ENCODE measurements around the gene IL31RA.

Gene IL31RA

GRCh38 chr5:55848783-55849182 is 2.4 kb upstream of the IL31RA start:
- Histone ChIP-seq H3K9me3 (replicated peaks; ENCODE audit: insufficient read depth, low read length) (no peaks in the 10 kb centered on the region), H3K9ac (ENCODE audit: low read length) (no peak overlapping the region), H3K4me3 (ENCODE audit: low read length) (no peak overlapping the region), H3K27ac (ENCODE audit: low read length) (no peak overlapping the region), H4K20me1 (ENCODE audit: insufficient read depth, low read length) (no peaks in the 10 kb centered on the region), H3F3A (ENCODE audit: insufficient read depth, low read length) (no peaks in the 10 kb centered on the region), H3K79me2 (ENCODE audit: low read length) (no peaks in the 10 kb centered on the region), H3K9me2 (replicated peaks; ENCODE audit: insufficient read depth, low read length) (no peaks in the 10 kb centered on the region), H3K4me2 (ENCODE audit: low read depth, low read length) (no peak overlapping the region), H3K4me1 (ENCODE audit: low read length) (no peaks in the 10 kb centered on the region), H3K36me3 (replicated peaks; ENCODE audit: insufficient read depth, low read length) (no peaks in the 10 kb centered on the region), H3K27me3 (replicated peaks; ENCODE audit: insufficient read depth, low read length) (no peaks in the 10 kb centered on the region), H2AFZ (ENCODE audit: low read length) (no peak overlapping the region)
- TF ChIP-seq EZH2 (optimal IDR thresholded peaks at IDR 0.05; ENCODE audit: low read depth, low read length) (no peak), EZH2phosphoT487 (IDR thresholded peaks at IDR 0.05; ENCODE audit: low read length) (no peak), CTCF (IDR thresholded peaks at IDR 0.05; ENCODE audit: low read length) (no peak)
- no peak for DNase-seq

DNA sequence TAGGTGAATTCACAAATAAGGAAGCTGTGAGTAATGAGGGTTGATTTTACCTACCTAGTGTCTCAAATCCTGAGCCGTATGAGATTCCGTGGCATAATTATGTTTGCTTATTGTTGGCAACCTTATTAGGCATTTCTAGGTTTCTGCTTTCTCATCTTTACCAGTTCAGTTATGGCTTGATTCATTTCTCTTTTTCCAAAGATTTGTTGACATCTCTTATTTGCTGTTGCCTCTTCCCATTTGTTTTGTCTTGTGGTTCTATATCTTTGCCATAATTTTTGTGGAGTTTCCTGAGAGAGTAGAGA is 470 bp downstream of the IL31RA start:
- Histone ChIP-seq H4K20me1 (ENCODE audit: insufficient read depth, low read length) (no peaks in the 10 kb centered on the region), H3K9me2 (replicated peaks; ENCODE audit: insufficient read depth, low read length) (no peaks in the 10 kb centered on the region), H3K4me1 (ENCODE audit: low read length) (no peaks in the 10 kb centered on the region), H3K9ac (ENCODE audit: low read length) (no peak overlapping the region), H3K9me3 (replicated peaks; ENCODE audit: insufficient read depth, low read length) (no peaks in the 10 kb centered on the region), H3F3A (ENCODE audit: insufficient read depth, low read length) (no peaks in the 10 kb centered on the region), H3K36me3 (replicated peaks; ENCODE audit: insufficient read depth, low read length) (no peaks in the 10 kb centered on the region), H3K4me3 (ENCODE audit: low read length) (no peak overlapping the region), H3K79me2 (ENCODE audit: low read length) (no peaks in the 10 kb centered on the region), H2AFZ (ENCODE audit: low read length) (no peak overlapping the region), H3K27me3 (replicated peaks; ENCODE audit: insufficient read depth, low read length) (no peaks in the 10 kb centered on the region), H3K4me2 (ENCODE audit: low read depth, low read length) (no peak overlapping the region), H3K27ac (ENCODE audit: low read length) (no peak overlapping the region)
- TF ChIP-seq CTCF (IDR thresholded peaks at IDR 0.05; ENCODE audit: low read length) (no peak), EZH2 (optimal IDR thresholded peaks at IDR 0.05; ENCODE audit: low read depth, low read length) (no peak), EZH2phosphoT487 (IDR thresholded peaks at IDR 0.05; ENCODE audit: low read length) (no peak)
- DNase-seq = no peak

GRCh38 chr5:55852503-55852902 is 1.3 kb downstream of the IL31RA start:
- Histone ChIP-seq H3K4me2 (ENCODE audit: low read depth, low read length) (no peak overlapping the region), H4K20me1 (ENCODE audit: insufficient read depth, low read length) (no peaks in the 10 kb centered on the region), H3K4me1 (ENCODE audit: low read length) (no peaks in the 10 kb centered on the region), H3F3A (ENCODE audit: insufficient read depth, low read length) (no peaks in the 10 kb centered on the region), H3K79me2 (ENCODE audit: low read length) (no peaks in the 10 kb centered on the region), H3K27ac (ENCODE audit: low read length) (no peak overlapping the region), H3K36me3 (replicated peaks; ENCODE audit: insufficient read depth, low read length) (no peaks in the 10 kb centered on the region), H2AFZ (ENCODE audit: low read length) (no peak overlapping the region), H3K27me3 (replicated peaks; ENCODE audit: insufficient read depth, low read length) (no peaks in the 10 kb centered on the region), H3K9me2 (replicated peaks; ENCODE audit: insufficient read depth, low read length) (no peaks in the 10 kb centered on the region), H3K9ac (ENCODE audit: low read length) (no peak overlapping the region), H3K4me3 (ENCODE audit: low read length) (no peak overlapping the region), H3K9me3 (replicated peaks; ENCODE audit: insufficient read depth, low read length) (no peaks in the 10 kb centered on the region)
- TF ChIP-seq EZH2phosphoT487 (IDR thresholded peaks at IDR 0.05; ENCODE audit: low read length) (no peak), EZH2 (optimal IDR thresholded peaks at IDR 0.05; ENCODE audit: low read depth, low read length) (no peak), CTCF (IDR thresholded peaks at IDR 0.05; ENCODE audit: low read length) (no peak)
- DNase-seq = no peak

Data from MM.1S (cell line).